ENCODE data around the gene FAM20C.

Gene FAM20C

GRCh38 chr7:278081-278480, 85.7 kb downstream of the FAM20C start:
- no peak for DNase-seq

DNA sequence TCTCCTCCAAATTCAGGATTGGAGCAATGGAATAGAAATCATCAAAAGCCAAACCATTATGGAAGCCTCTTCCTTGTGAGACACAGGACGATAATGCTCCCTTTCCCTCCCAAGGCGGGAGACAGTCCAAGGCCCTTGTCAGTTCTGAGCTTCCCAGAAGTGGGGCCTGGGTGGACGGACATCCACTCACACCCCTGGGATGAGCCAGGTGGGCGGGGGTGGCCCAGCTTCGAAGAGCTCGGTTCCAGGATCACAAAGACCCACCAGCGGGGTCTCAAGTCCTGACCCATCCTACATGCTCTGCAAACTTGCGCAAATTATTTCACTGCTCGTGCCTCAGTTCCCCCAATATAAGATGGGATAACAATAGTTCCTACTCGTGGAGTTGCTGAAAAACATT, 87.5 kb downstream of the FAM20C start:
- DNase-seq: no peak

DNA sequence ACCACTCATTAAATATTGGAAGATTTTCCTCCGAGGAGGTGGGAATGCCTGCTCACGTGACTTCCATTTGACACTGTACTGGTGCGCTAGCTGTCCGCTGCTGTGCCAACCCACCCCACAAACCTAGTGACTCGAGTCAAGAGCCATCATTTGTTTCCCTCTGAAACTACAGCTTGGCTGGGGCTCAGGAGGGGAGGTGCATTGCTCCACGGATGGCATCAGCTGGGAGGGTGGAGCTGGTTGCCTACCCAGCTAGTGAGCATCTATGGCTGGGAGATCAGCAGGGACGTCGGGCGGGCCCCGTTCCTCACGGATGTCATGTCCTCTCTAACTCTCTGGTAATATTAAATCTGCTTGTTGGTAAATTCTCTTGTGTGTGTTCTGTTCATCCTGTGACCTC, 88.1 kb downstream of the FAM20C start:
- no peak for DNase-seq

DNA sequence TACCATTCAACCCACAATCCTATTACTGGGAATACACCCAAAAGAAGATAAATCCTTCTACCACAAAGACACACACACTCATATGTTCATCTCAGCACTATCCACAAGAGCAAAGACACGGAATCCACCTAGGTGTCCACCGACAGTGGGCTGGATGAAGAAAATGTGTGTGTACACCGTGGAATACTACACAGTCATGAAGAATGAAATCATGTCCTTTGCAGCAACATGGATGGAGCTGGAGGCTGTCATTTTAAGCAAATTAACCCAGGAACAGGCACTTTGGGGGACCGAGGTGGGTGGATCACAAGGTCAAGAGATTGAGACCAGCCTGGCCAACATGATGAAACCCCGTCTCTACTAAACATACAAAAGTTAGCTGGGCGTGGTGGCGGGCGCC, 89.3 kb downstream of the FAM20C start:
- DNase-seq: no peak

- DNase-seq: no peak
These were observed 90.2 kb downstream of the FAM20C start for GRCh38 chr7:282621-283020.

DNA sequence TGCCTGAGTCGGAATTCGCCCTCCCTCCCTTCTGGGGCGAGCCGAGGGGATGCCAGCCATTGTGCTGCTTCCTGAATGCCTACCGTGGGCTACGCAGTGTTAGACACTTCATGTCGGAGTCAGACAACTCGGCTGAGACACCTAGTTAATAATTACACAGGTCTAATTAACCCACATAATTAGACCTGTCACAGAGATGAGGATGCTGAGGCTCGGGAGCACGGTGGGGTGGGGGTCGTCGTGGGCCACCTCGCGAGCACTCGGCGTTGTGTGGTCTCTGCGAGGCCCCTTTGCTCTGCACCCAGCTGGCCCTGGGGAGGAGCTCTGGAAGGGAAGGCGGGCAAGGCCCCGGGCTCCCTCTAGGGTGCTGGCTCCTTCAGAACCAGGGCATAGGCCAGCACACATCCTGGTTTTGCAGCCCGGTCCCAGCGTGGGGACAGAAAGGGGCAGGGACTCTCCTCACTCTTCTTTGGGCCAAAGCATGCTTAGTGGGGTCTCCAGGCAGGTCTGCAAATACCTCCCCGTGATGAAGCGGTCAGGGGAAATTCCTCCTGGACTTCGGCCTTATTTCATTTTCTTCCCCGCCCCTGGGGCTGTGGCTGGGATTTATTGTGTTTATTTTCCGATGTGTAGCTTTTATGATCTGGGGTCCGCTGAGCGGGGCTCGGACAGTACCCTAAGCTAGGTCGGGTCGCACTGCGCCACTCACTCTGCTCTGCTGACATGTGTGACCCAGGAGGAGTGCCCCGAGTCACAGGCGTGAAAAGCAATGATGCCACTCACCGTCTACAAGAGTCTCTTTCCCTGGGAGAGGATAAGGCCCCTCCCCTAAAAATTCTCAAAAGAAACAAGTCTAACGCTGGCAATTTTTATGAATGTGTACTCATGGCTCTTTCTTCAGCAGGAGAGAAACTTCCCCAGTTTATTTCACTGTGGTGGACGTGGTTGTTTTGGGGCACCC, 92.7 kb downstream of the FAM20C start:
- no peak for DNase-seq

- DNase-seq: no peak
These were observed 93.4 kb downstream of the FAM20C start for GRCh38 chr7:285731-286130.

- no peak for DNase-seq
These were observed 93.9 kb downstream of the FAM20C start for GRCh38 chr7:286266-286665.

DNA sequence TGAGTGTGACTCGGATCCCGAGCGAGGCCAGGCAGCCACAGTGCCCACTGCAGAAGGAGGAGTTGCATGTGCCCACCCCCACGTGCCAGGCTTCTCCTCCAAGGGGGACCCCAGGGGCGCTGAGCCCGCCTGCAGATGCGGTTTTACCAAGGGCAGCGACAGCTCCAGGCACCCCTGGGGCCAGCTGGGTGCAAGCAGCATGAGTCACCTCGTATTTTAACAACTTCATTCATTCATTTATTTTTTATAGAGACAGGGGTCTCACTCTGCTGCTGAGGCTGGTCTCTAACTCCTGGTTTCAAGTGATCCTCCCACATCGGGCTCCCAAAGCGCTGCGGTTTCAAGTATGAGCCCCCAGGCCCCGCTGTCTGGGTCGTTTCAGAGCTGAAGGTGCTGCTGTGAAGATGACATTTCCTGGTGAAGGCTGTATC, 96.3 kb downstream of the FAM20C start:
- no peak for DNase-seq

DNA sequence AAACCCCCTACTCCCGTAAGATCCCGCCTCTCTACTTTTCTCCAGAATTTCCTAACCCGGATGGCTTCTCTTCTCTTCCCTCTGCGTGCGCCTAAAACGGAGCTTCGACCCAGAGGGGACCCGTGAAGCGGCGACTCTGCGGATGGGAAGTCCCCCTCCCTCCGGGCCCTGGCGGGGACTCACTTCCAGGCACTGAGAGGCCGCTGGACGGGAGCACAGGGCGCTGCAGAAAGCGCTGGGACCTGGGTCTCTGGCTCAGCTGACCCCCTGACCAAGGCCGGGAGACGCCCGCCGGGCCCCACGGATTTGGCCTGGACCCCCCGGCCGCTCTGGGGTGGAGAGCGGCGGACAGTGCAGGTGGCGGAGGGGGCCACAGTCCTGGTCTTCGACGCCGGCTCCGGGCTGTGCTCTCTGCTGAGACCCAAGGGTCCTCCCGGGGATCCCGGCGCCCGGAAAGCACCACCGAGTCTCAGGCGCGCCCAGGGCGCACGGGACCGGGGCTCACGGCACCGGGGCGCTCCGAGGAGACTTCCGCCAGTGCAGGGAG, 96.9 kb downstream of the FAM20C start:
- no peak for DNase-seq

GRCh38 chr7:289756-290553, 97.6 kb downstream of the FAM20C start, which contains the start of gene FOXL3:
FOXL3 (plus strand) TSS chr7:290170; CDS start chr7:290170, 0 bp downstream.
- no peak for DNase-seq

GRCh38 chr7:290554-291372, 98.4 kb downstream of the FAM20C start:
- DNase-seq: no peak

DNA sequence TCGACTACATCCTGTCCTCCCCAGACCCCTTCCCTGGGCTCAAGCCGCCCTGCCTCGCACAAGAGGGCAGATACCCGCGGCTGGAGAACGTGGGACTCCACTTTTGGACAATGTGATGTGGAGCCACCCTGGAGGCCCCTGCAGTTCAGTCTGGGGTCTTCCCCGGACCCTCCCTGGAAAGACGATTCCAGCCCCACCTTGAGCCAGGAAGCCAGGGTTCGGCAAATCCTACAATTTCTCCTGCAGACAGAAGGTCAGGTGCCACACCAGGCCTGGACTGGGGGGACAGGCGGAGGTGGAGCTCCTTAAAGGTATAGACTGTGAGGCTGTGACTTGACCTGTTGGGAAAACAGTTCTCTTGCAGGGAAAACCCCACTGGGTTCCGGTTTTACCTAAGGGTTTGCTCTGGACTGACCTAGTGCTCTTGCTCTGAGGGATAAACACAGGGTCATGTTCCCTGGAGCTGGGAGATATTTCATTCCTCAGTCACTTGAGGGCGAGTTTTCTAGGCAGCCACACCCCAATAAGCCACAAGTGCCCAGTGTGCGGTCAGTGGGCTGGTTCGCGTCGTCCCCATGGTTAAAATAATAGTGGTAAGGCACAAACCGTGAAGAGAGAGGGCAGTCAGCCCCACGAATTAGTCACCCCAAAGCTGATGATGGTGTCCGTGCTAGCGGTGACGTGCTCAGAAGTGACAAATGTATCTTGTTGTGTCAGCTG, 99.2 kb downstream of the FAM20C start:
- no peak for DNase-seq

- DNase-seq: no peak
These were observed 99.9 kb downstream of the FAM20C start for GRCh38 chr7:292226-292625.

DNA sequence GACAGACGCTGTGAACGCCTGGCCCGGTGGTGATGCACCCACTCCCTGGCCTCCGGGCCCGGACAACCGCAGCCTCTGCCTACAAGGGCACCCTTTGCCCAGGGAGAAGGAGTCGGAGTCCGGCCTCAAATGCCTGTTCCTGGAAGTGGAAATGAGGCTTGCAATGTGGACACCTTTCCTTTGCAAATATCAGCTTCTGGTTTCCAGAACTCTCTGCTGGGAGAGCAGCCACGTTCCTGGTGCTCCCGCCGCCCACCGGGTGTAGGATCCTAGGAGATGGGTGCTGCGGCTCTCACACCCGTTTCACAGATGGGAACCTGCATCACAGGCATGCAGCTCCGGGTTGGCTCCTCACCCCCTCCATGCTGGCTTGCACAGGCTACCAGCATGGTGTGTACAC, 100.5 kb downstream of the FAM20C start:
- DNase-seq: no peak

GRCh38 chr7:293681-294439, 101.5 kb downstream of the FAM20C start:
- no peak for DNase-seq

- DNase-seq: no peak
These were observed 102.2 kb downstream of the FAM20C start for GRCh38 chr7:294440-295154.

- no peak for DNase-seq
These were observed 103.1 kb downstream of the FAM20C start for GRCh38 chr7:295155-296154.

DNA sequence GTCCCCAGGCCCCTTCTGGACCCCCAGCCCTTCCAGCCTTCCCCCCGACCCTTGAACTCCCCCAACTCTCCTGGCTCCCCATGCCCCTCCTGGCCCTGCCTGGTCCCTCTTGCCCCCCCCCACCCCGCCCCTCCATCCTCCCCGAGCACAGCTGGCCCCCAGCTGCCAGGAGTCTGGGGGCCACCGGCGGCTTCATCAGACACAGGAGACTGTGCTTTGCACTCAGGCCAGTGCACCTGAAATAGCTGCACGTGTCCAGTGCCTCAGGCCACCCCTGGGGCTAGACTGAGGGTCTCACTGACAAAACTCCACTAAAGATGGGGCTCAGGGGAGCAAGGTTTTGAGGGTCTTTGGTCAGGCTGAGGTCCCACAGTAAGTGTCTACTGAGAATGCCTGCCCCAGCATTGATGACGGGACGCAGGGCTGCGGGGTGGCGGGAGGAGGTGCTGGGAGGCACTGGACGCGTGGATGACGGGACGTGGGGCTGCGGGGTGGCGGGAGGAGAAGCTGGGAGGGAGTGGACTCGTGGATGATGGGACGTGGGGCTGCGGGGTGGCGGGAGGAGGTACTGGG, 104.1 kb downstream of the FAM20C start:
- DNase-seq: no peak
